K562 (cell line): ENCODE data around the gene C10orf105. TPM values are rescaled to one million over a fixed set of nuclear protein-coding genes. Genes with fewer than 3 reads are reported as not detected.

Source experiments
- ATAC-seq: fragments of 200-7000 bp; cut with Tn5 transposase; 3 replicates; pipeline ENCODE4 v1.9.1; 2020; ENCODE audit warnings: moderate library complexity
- BruUV-seq: library from RNA; stranded (reverse); fragments of 400-500 nt; replicated peaks from 2 replicates; lab custom pipeline; 2021; lab: Mats Ljungman, UMichigan
- CTCF ChIA-PET: fragments of 300-600 bp; formaldehyde crosslinking; extraction: SDS; loops from one replicate; lab custom pipeline; 2021; ENCODE audit warnings: low intra/inter-chr PET ratio; lab: Yijun Ruan, JAX
- POLR2A ChIA-PET: fragments of 300-600, 350-650 bp; sonication (Branson Sonifier 250); formaldehyde crosslinking; extraction: SDS; loops from one replicate; lab custom pipeline; 2021; ENCODE audit warnings: antibody characterized with exemption, inconsistent platforms; lab: Yijun Ruan, JAX
- DNase-seq, 4 experiments: peaks; one replicate each; pipeline versions ENCODE4 v3.0.0 to v3.0.0-alpha.2; 2011 to 2018; ENCODE audit warnings: low spot score in 3 of 4, mixed read lengths in 3 of 4; ENCODE audit errors: extremely low read depth in 1 of 4
- FAIRE-seq: peaks from 2 replicates; lab custom pipeline; 2011; peaks lifted over from hg19 to GRCh38; lab: Jason Lieb, UNC
- H2AFZ ChIP-seq: 2 replicates; pipeline ENCODE4 v1.6.0; 2011; ENCODE audit warnings: low read depth, low read length, control low read depth, inconsistent platforms
- H3K27ac ChIP-seq: fragments of 200-600 bp; 3 replicates; pipeline ENCODE4 v1.8.0; 2011; ENCODE audit warnings: low read depth, mild to moderate bottlenecking, control low read depth, inconsistent platforms, low read length, moderate library complexity, mixed read lengths; ENCODE audit errors: extremely low read depth
- H3K27me3 ChIP-seq, 2 experiments: fragments of 300-600 bp in 1 of 2; 2 replicates in 1 of 2; 3 replicates in 1 of 2; pipeline versions ENCODE4 v1.6.0 to v1.8.0; 2011; ENCODE audit warnings: inconsistent platforms in 2 of 2, low read length in 2 of 2, mild to moderate bottlenecking in 1 of 2, mixed read lengths in 1 of 2, moderate library complexity in 1 of 2; ENCODE audit not compliant: control insufficient read depth in 2 of 2, insufficient read depth in 2 of 2
- H3K36me3 ChIP-seq: fragments of 300-600 bp; 3 replicates; pipeline ENCODE4 v1.8.0; 2011; ENCODE audit warnings: mild to moderate bottlenecking, low read length, inconsistent platforms; ENCODE audit not compliant: control insufficient read depth, insufficient read depth
- H3K4me1 ChIP-seq, 2 experiments: fragments of 200-600 bp in 1 of 2; replicated peaks in 1 of 2; 2 replicates in 1 of 2; 3 replicates in 1 of 2; pipeline versions ENCODE4 v1.5.1 to v1.8.0; 2011; ENCODE audit warnings: inconsistent platforms in 2 of 2, low read length in 2 of 2, mild to moderate bottlenecking in 1 of 2, mixed read lengths in 1 of 2, moderate library complexity in 1 of 2; ENCODE audit not compliant: control insufficient read depth in 2 of 2, insufficient read depth in 2 of 2
- H3K4me2 ChIP-seq: 2 replicates; pipeline ENCODE4 v1.6.1; 2011; ENCODE audit warnings: low read length, control low read depth, inconsistent platforms, mixed read lengths; ENCODE audit not compliant: insufficient read depth
- H3K4me3 ChIP-seq: fragments of 200-600 bp; sonication (generic), shearing (Covaris generic); 2 replicates; pipeline ENCODE4 v1.5.1; 2016; ENCODE audit warnings: control low read depth, inconsistent platforms
- H3K79me2 ChIP-seq: fragments of 200-600 bp; 3 replicates; pipeline ENCODE4 v1.8.0; 2011; ENCODE audit warnings: low read length, inconsistent platforms; ENCODE audit not compliant: control insufficient read depth, insufficient read depth
- H3K9ac ChIP-seq, 2 experiments: 2 replicates each; pipeline versions ENCODE4 v1.6.0 to v1.6.1; 2011; ENCODE audit warnings: low read depth in 2 of 2, low read length in 2 of 2, control low read depth in 1 of 2, inconsistent platforms in 1 of 2, mild to moderate bottlenecking in 1 of 2, mixed read lengths in 1 of 2; ENCODE audit not compliant: insufficient read depth in 1 of 2
- H3K9me1 ChIP-seq: one replicate; pipeline ENCODE4 v1.6.0; 2011; ENCODE audit warnings: inconsistent platforms, mild to moderate bottlenecking, low read length, moderate library complexity; ENCODE audit not compliant: control insufficient read depth, insufficient read depth
- H3K9me3 ChIP-seq: replicated peaks from 2 replicates; pipeline ENCODE4 v1.5.1; 2011; ENCODE audit warnings: low read depth, low read length, inconsistent platforms; ENCODE audit not compliant: control insufficient read depth, insufficient read depth
- H4K20me1 ChIP-seq: replicated peaks from 2 replicates; pipeline ENCODE4 v1.6.1; 2011; ENCODE audit warnings: low read length, inconsistent platforms, mixed read lengths; ENCODE audit not compliant: control insufficient read depth, insufficient read depth
- BCOR ChIP-seq: fragments of 450-650 bp; IDR thresholded peaks from 2 replicates; pipeline ENCODE4 v1.6.1; 2016
- CTBP1 ChIP-seq: fragments of 450-650 bp; IDR thresholded peaks from 2 replicates; pipeline ENCODE4 v1.6.1; 2016; ENCODE audit warnings: borderline replicate concordance
- HIVEP1 ChIP-seq: fragments of 250-450 bp; sonication (Bioruptor Pico); IDR thresholded peaks from 2 replicates; pipeline ENCODE4 v1.4.0; 2020; ENCODE audit warnings: mild to moderate bottlenecking
- HMG20A ChIP-seq: fragments of 450-650 bp; formaldehyde crosslinking; conservative IDR thresholded peaks from 2 replicates; pipeline ENCODE4 v1.4.0; 2020; ENCODE audit warnings: mild to moderate bottlenecking, mixed read lengths
- HNRNPH1 ChIP-seq: fragments of 200-400 bp; formaldehyde crosslinking; optimal IDR thresholded peaks from 2 replicates; pipeline ENCODE3; 2017; ENCODE audit warnings: low read depth, mild to moderate bottlenecking, low read length, moderate library complexity
- MEIS2 ChIP-seq: fragments of 450-650 bp; IDR thresholded peaks from 2 replicates; pipeline ENCODE4 v1.6.1; 2014; ENCODE audit warnings: mild to moderate bottlenecking; ENCODE audit not compliant: partially characterized antibody
- RAD21 ChIP-seq, 2 experiments: fragments of 250-450 bp in 1 of 2; fragments of 450-650 bp in 1 of 2; sonication (Bioruptor Pico) in 1 of 2; formaldehyde crosslinking in 1 of 2; IDR thresholded peaks in 1 of 2; conservative IDR thresholded peaks in 1 of 2; 2 replicates each; pipeline versions ENCODE4 v1.4.0 to v1.8.0; 2020 to 2022; ENCODE audit warnings: mild to moderate bottlenecking in 2 of 2, moderate library complexity in 1 of 2
- ZFP36 ChIP-seq: fragments of 150-350 bp; IDR thresholded peaks from 2 replicates; pipeline ENCODE4 v1.6.1; 2018; ENCODE audit warnings: low read length, low read depth; ENCODE audit not compliant: partially characterized antibody
- WGBS: fragments of 100-300 bp; shearing (Covaris generic); methylation state at CpG from one replicate; pipeline ENCODE4 v1.1.6; 2016; ENCODE audit warnings: low coverage, mixed read lengths; ENCODE audit not compliant: insufficient coverage; ENCODE audit errors: missing lambda C conversion rate; 5-methylcytosine and 5-hydroxymethylcytosine counted together
- in situ Hi-C: fragments of 300-500 bp; cut with MboI; formaldehyde crosslinking; loops from 4 replicates; pipeline ENCODE4 v1.15.0; 2018; ENCODE audit warnings: inconsistent platforms, mixed read lengths
- intact Hi-C: fragments of 100-400 bp; cut with micrococcal nuclease; formaldehyde crosslinking; loops from 2 replicates; pipeline ENCODE4 v1.14.2; 2022
- polyA plus RNA-seq, 8 experiments: library from polyadenylated mRNA; depleted of rRNA in 4 of 8; stranded (reverse) in 5 of 8; unstranded in 3 of 8; fragments of >200 nt; fragmentation: Nextera tagmentation in 2 of 8; fragmentation: Illumina TruSeq in 1 of 8; extraction: Ambion mirVana in 2 of 8; extraction: Trizol in 1 of 8; gene quantifications; 2 replicates each; pipeline versions ENCODE4 v1.2.1 to v1.2.3, GENCODE V29; 2011 to 2014; ENCODE audit warnings: inconsistent platforms in 1 of 8, missing spikeins in 1 of 8
- total RNA-seq, 7 experiments: library from RNA; depleted of rRNA in 6 of 7; stranded (reverse); fragments of >200 nt in 6 of 7; fragmentation: Illumina TruSeq in 2 of 7; extraction: Trizol in 2 of 7; gene quantifications; 2 replicates each; pipeline versions ENCODE4 v1.2.1 to v1.2.3, GENCODE V29; 2011 to 2021; ENCODE audit warnings: low replicate concordance in 1 of 7
- TF ChIP-seq, protein P1 (sequence below): fragments of 450-650 bp; conservative IDR thresholded peaks from 2 replicates; pipeline ENCODE4 v1.6.1; 2016; ENCODE audit warnings: missing genetic modification characterization, low read depth, mild to moderate bottlenecking, control low read depth, missing compliant biosample characterization

The C10orf105 gene
- total and polyA plus RNA-seq, 9 of the 15 experiments (the other 6 are each of a cell fraction or from before 2014, with no cell fraction given), result 0.03 to 0.25 (median 0.04) TPM; not detected in 3

DNA sequence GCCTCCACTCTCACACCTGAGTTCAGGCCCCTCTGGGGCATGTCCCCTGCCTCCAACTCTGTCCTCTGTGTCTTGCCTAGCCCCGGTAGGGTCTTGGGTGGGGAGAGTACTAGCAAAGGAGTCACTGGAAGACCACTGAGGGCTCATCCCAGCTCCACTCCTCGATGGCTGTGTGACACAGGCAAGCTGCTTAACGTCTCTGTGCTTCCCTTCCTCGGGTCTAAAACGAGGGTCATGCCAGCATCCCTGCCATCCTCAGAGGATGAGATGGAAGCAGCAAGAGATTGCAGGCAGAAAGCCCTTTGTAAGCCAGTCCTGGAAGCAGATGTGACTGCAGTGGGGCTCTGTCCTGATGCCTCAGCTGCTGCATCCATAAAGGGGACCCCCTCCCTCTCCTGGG lies 15.2 kb upstream of the C10orf105 start:
- POLR2A ChIA-PET, result interaction anchor here (0.5 to 1.1 kb wide), 3 partner anchors 12 to 1060 kb away, joined by 3 read pairs; no protein-coding TSS in a partner anchor
- intact Hi-C loops, result no loop called here
- no peak for FAIRE-seq
- Histone ChIP-seq H3K79me2 (no peaks in the 10 kb centered on the region), H3K9ac (no peak overlapping the region), H3K27me3 (no peaks in the 10 kb centered on the region; a peak in 1 of 5 replicates), H3K9me1 (no peaks in the 10 kb centered on the region), H3K4me2 (no peak overlapping the region), H4K20me1 (no peaks in the 10 kb centered on the region), H2AFZ (no peak overlapping the region), H3K9me3 (no peaks in the 10 kb centered on the region), H3K27ac (no peak overlapping the region), H3K4me1 (peaks cover 0 to 43% of the 10 kb centered on the region in 2 experiments; a peak in 3 of 5 replicates), H3K4me3 (no peak overlapping the region), H3K36me3 (no peaks in the 10 kb centered on the region)
- no TSS peak for BruUV-seq
- TF ChIP-seq, protein P1, sequence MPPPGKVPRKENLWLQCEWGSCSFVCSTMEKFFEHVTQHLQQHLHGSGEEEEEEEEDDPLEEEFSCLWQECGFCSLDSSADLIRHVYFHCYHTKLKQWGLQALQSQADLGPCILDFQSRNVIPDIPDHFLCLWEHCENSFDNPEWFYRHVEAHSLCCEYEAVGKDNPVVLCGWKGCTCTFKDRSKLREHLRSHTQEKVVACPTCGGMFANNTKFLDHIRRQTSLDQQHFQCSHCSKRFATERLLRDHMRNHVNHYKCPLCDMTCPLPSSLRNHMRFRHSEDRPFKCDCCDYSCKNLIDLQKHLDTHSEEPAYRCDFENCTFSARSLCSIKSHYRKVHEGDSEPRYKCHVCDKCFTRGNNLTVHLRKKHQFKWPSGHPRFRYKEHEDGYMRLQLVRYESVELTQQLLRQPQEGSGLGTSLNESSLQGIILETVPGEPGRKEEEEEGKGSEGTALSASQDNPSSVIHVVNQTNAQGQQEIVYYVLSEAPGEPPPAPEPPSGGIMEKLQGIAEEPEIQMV, result no peak
- TF ChIP-seq ZFP36, result peak; percentile 76
- TF ChIP-seq BCOR, result peak; percentile 67; the same call in 1 of the 2 replicates
- in situ Hi-C loops, result no loop called here
- CTCF ChIA-PET, result no interaction called here
- no peak for DNase-seq
- ATAC-seq, result no peak
- 6% methylated on average over 5 of the region's 5 CpGs for WGBS

DNA sequence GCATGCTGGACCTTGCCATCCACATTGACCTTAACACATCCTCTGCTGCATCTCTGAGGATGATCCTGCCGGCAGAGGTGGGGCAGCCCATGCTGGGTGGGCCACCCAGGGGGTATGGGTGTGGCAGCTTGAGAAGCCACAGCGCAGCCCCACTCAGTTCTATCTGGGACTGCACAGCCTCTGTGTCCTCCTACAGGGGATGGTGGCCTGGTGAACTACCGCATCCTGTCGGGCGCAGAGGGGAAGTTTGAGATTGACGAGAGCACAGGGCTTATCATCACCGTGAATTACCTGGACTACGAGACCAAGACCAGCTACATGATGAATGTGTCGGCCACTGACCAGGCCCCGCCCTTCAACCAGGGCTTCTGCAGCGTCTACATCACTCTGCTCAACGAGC lies 12.2 kb upstream of the C10orf105 start:
- BruUV-seq, result no TSS peak
- no peaks in the 10 kb centered on the region for H3K9me3 ChIP-seq
- H3K27ac ChIP-seq, result no peak overlapping the region
- ChIA-PET CTCF (no interaction called here), POLR2A (interaction anchor here (0.8 to 1.2 kb wide), 2 partner anchors 9 to 10 kb away, joined by 4 read pairs; no protein-coding TSS in a partner anchor)
- H4K20me1 ChIP-seq, result no peaks in the 10 kb centered on the region
- H3K4me2 ChIP-seq, result no peak overlapping the region
- peaks cover 19 to 61% of the 10 kb centered on the region in 2 experiments for H3K4me1 ChIP-seq
- H3K27me3 ChIP-seq, result no peaks in the 10 kb centered on the region; a peak in 1 of 5 replicates
- 19% methylated on average over 12 of the region's 12 CpGs for WGBS
- FAIRE-seq (peak; percentile 72), ATAC-seq (no peak), DNase-seq (peak in 1 of 4 experiments; percentile 27)
- H3K79me2 ChIP-seq, result no peaks in the 10 kb centered on the region
- no peaks in the 10 kb centered on the region for H3K9me1 ChIP-seq
- in situ Hi-C loops, result no loop called here
- H3K36me3 ChIP-seq, result no peaks in the 10 kb centered on the region
- intact Hi-C loops, result no loop called here
- H2AFZ ChIP-seq, result no peak overlapping the region
- peak overlapping the region in 1 of 2 experiments; percentile 67; a peak in 2 of 4 replicates for H3K9ac ChIP-seq
- TF ChIP-seq HMG20A (CRISPR knock-in tag) (no peak), MEIS2 (peak; percentile 12), HNRNPH1 (no peak), CTBP1 (peak; percentile 20; the same call in 1 of the 2 replicates), HIVEP1 (CRISPR knock-in tag) (no peak), RAD21 (CRISPR knock-in tag; conservative IDR thresholded peaks at IDR 0.05 in 1 of 2, IDR thresholded peaks at IDR 0.05 in 1 of 2) (peak in 1 of 2 experiments; percentile 14; a peak in 1 of 4 replicates)
- H3K4me3 ChIP-seq, result no peak overlapping the region
